IMR-90 (cell line): ENCODE measurements around the gene BNIP3. TPM values are rescaled to one million over a fixed set of nuclear protein-coding genes. Genes with fewer than 3 reads are reported as not detected.

Source experiments
- ATAC-seq: fragments of 200-7000 bp; cut with Tn5 transposase; 2 replicates; pipeline ENCODE4 v1.9.1; 2020; ENCODE audit warnings: low read depth, mild to moderate bottlenecking, moderate library complexity
- BruUV-seq: library from RNA; stranded (reverse); fragments of 400-500 nt; replicated peaks from 2 replicates; lab custom pipeline; 2021; lab: Mats Ljungman, UMichigan
- CTCF ChIA-PET: fragments of 300-600 bp; formaldehyde crosslinking; extraction: SDS; loops from one replicate; lab custom pipeline; 2021; ENCODE audit warnings: antibody characterized with exemption; lab: Yijun Ruan, JAX
- POLR2A ChIA-PET: fragments of 300-600 bp; sonication (Branson Sonifier 250); formaldehyde crosslinking; loops from one replicate; lab custom pipeline; 2022; ENCODE audit warnings: antibody characterized with exemption; ENCODE audit not compliant: unreplicated experiment; lab: Charles Lee
- DNase-seq: peaks from one replicate; pipeline ENCODE4 v3.0.0; 2013
- H2AFZ ChIP-seq: replicated peaks from 2 replicates; pipeline ENCODE3; 2013; ENCODE audit warnings: low read length, mild to moderate bottlenecking; ENCODE audit not compliant: poor library complexity
- H2AK5ac ChIP-seq: 2 replicates; pipeline ENCODE4 v1.6.1; 2013; ENCODE audit warnings: low read depth, low read length, inconsistent platforms
- H2AK9ac ChIP-seq: replicated peaks from 2 replicates; pipeline ENCODE3; 2013; ENCODE audit warnings: mild to moderate bottlenecking, low read depth, low read length, moderate library complexity; ENCODE audit not compliant: poor library complexity
- H2BK120ac ChIP-seq: 2 replicates; pipeline ENCODE4 v1.6.1; 2013; ENCODE audit warnings: low read depth, low read length, inconsistent platforms
- H2BK15ac ChIP-seq: 3 replicates; pipeline ENCODE4 v1.6.1; 2013; ENCODE audit warnings: low read depth, low read length, inconsistent platforms
- H2BK20ac ChIP-seq: 2 replicates; pipeline ENCODE4 v1.6.1; 2013; ENCODE audit warnings: low read depth, mild to moderate bottlenecking, inconsistent platforms, low read length, moderate library complexity
- H2BK5ac ChIP-seq: 2 replicates; pipeline ENCODE4 v1.6.1; 2013; ENCODE audit warnings: mild to moderate bottlenecking, low read depth, low read length, inconsistent platforms; ENCODE audit not compliant: poor library complexity, severe bottlenecking
- H3K14ac ChIP-seq: replicated peaks from 2 replicates; pipeline ENCODE4 v1.6.1; 2013; ENCODE audit warnings: low read depth, low read length, inconsistent platforms
- H3K18ac ChIP-seq: 2 replicates; pipeline ENCODE4 v1.6.1; 2013; ENCODE audit warnings: low read depth, low read length, control low read depth
- H3K23ac ChIP-seq: 2 replicates; pipeline ENCODE4 v1.6.1; 2013; ENCODE audit warnings: low read depth, low read length, inconsistent platforms
- H3K27ac ChIP-seq: 2 replicates; pipeline ENCODE4 v1.5.1; 2013; ENCODE audit warnings: mild to moderate bottlenecking, control low read depth, low read length; ENCODE audit not compliant: insufficient read depth
- H3K27me3 ChIP-seq: 2 replicates; pipeline ENCODE4 v1.6.1; 2013; ENCODE audit warnings: low read length; ENCODE audit not compliant: control insufficient read depth, insufficient read depth
- H3K36me3 ChIP-seq: 2 replicates; pipeline ENCODE4 v1.6.1; 2013; ENCODE audit warnings: low read length, mixed read lengths; ENCODE audit not compliant: control insufficient read depth, insufficient read depth
- H3K4ac ChIP-seq: 2 replicates; pipeline ENCODE4 v1.6.1; 2013; ENCODE audit warnings: low read depth, low read length, inconsistent platforms
- H3K4me1 ChIP-seq: 2 replicates; pipeline ENCODE4 v1.6.1; 2013; ENCODE audit warnings: low read length, mixed read lengths; ENCODE audit not compliant: control insufficient read depth, insufficient read depth
- H3K4me2 ChIP-seq: 2 replicates; pipeline ENCODE4 v1.6.1; 2013; ENCODE audit warnings: low read depth, mild to moderate bottlenecking, control low read depth, low read length, moderate library complexity
- H3K4me3 ChIP-seq: 2 replicates; pipeline ENCODE4 v1.5.1; 2013; ENCODE audit warnings: low read depth, mild to moderate bottlenecking, control low read depth, low read length, moderate library complexity; ENCODE audit not compliant: insufficient read depth
- H3K56ac ChIP-seq: 2 replicates; pipeline ENCODE4 v1.6.1; 2013; ENCODE audit warnings: low read length, inconsistent platforms; ENCODE audit not compliant: insufficient read depth; ENCODE audit errors: extremely low read depth
- H3K79me1 ChIP-seq, 2 experiments: 2 replicates each; pipeline ENCODE4 v1.6.1; 2013; ENCODE audit warnings: low read length in 2 of 2, inconsistent platforms in 1 of 2, low read depth in 1 of 2
- H3K9ac ChIP-seq: 2 replicates; pipeline ENCODE4 v1.6.1; 2013; ENCODE audit warnings: low read depth, low read length, control low read depth
- H3K9me1 ChIP-seq: 2 replicates; pipeline ENCODE4 v1.6.1; 2013; ENCODE audit warnings: low read length, inconsistent platforms; ENCODE audit not compliant: insufficient read depth
- H3K9me3 ChIP-seq: 2 replicates; pipeline ENCODE4 v1.6.1; 2013; ENCODE audit warnings: low read length; ENCODE audit not compliant: control insufficient read depth, insufficient read depth
- H4K20me1 ChIP-seq: 2 replicates; pipeline ENCODE4 v1.6.1; 2013; ENCODE audit warnings: low read length, inconsistent platforms; ENCODE audit not compliant: insufficient read depth
- H4K5ac ChIP-seq: 2 replicates; pipeline ENCODE4 v1.6.1; 2013; ENCODE audit warnings: mild to moderate bottlenecking, low read depth, low read length, control low read depth
- H4K8ac ChIP-seq, 2 experiments: 2 replicates each; pipeline ENCODE4 v1.6.1; 2013; ENCODE audit warnings: low read depth in 2 of 2, low read length in 2 of 2, control low read depth in 1 of 2, inconsistent platforms in 1 of 2
- H4K91ac ChIP-seq: 2 replicates; pipeline ENCODE4 v1.6.1; 2013; ENCODE audit warnings: low read depth, low read length, inconsistent platforms; ENCODE audit not compliant: insufficient read depth
- CEBPB ChIP-seq: IDR thresholded peaks from 2 replicates; pipeline ENCODE4 v1.6.1; 2012; ENCODE audit warnings: low read depth, low read length, improper control_type of control experiment
- CTCF ChIP-seq: conservative IDR thresholded peaks from 2 replicates; pipeline ENCODE4 v1.5.1; 2012; ENCODE audit warnings: mild to moderate bottlenecking, low read depth, low read length, improper control_type of control experiment
- MAZ ChIP-seq: IDR thresholded peaks from 2 replicates; pipeline ENCODE4 v1.6.1; 2012; ENCODE audit warnings: low read depth, mild to moderate bottlenecking, low read length, improper control_type of control experiment, moderate library complexity, borderline replicate concordance
- WGBS, 2 experiments: methylation state at CpG; one replicate each; pipeline versions ENCODE4 v1.1.5 to v1.1.7; 2013; ENCODE audit warnings: missing lambda C conversion rate in 2 of 2; ENCODE audit not compliant: insufficient read length in 1 of 2; ENCODE audit errors: extremely low coverage in 2 of 2; 5-methylcytosine and 5-hydroxymethylcytosine counted together
- dilution Hi-C: fragments of 300-500 bp; cut with HindIII; formaldehyde crosslinking; loops from one replicate; pipeline ENCODE4 v1.14.3; 2018; ENCODE audit warnings: low sequenced_read_pairs; ENCODE audit not compliant: unreplicated experiment
- in situ Hi-C: fragments of 300-500 bp; cut with MboI; formaldehyde crosslinking; loops from 3 replicates; pipeline ENCODE4 v1.14.3; 2019; ENCODE audit warnings: low sequenced_read_pairs, inconsistent platforms, mixed read lengths
- intact Hi-C: fragments of 100-400 bp; cut with micrococcal nuclease; formaldehyde crosslinking; loops from 2 replicates; pipeline ENCODE4 v1.10.0; 2022
- polyA plus RNA-seq, 3 experiments: library from polyadenylated mRNA; depleted of rRNA; stranded (reverse); fragments of >200 nt; gene quantifications; 2 replicates each; pipeline ENCODE4 v1.2.3, GENCODE V29; 2012; ENCODE audit warnings: low replicate concordance in 1 of 3
- total RNA-seq: library from RNA; depleted of rRNA; stranded (reverse); fragments of >200 nt; gene quantifications from 2 replicates; pipeline ENCODE4 v1.2.3, GENCODE V29; 2012

Gene BNIP3
- total and polyA plus RNA-seq, 2 of the 4 experiments (the other 2 are of a cell fraction): 134 to 211 TPM

GRCh38 chr10:131971591-131971990, 10.1 kb downstream of the BNIP3 start:
- H4K5ac ChIP-seq: no peak overlapping the region
- H3K27me3 ChIP-seq: no peaks in the 10 kb centered on the region
- H2BK15ac ChIP-seq: no peak overlapping the region
- H2AFZ ChIP-seq: no peak overlapping the region
- peaks cover 26 to 77% of the 10 kb centered on the region in 2 experiments for H3K79me1 ChIP-seq
- WGBS, 2 experiments: 100% methylated on average over 2 of the region's 7 CpGs; no CpG with 5 or more reads in 1 of the 2 experiments
- no peak overlapping the region for H3K4ac ChIP-seq
- H2BK120ac ChIP-seq: no peak overlapping the region
- H3K18ac ChIP-seq: no peak overlapping the region
- no peak overlapping the region for H3K23ac ChIP-seq
- in situ Hi-C loops: no loop called here
- ATAC-seq (no peak), DNase-seq (no peak)
- H3K56ac ChIP-seq: no peak overlapping the region
- ChIA-PET POLR2A (no interaction called here), CTCF (no interaction called here)
- TF ChIP-seq MAZ (no peak), CTCF (no peak), CEBPB (no peak)
- H3K9ac ChIP-seq: no peak overlapping the region
- BruUV-seq: no TSS peak
- no peak overlapping the region for H2AK5ac ChIP-seq
- H3K14ac ChIP-seq: no peak overlapping the region
- H3K4me3 ChIP-seq: no peak overlapping the region
- no peak overlapping the region for H2BK5ac ChIP-seq
- H3K27ac ChIP-seq: no peak overlapping the region
- peaks cover 23% of the 10 kb centered on the region for H3K9me1 ChIP-seq
- H4K8ac ChIP-seq: no peak overlapping the region
- no peak overlapping the region for H3K4me2 ChIP-seq
- H4K91ac ChIP-seq: no peak overlapping the region
- peaks cover 90% of the 10 kb centered on the region for H4K20me1 ChIP-seq
- H3K9me3 ChIP-seq: no peaks in the 10 kb centered on the region
- dilution Hi-C loops: no loop called here
- no peak overlapping the region for H2BK20ac ChIP-seq
- H3K36me3 ChIP-seq: peaks cover 69% of the 10 kb centered on the region
- intact Hi-C loops: no loop called here
- H3K4me1 ChIP-seq: peaks cover 15% of the 10 kb centered on the region
- no peak overlapping the region for H2AK9ac ChIP-seq
